Spleen (tissue), 11 donors: Measurements from ENCODE around the gene SLC39A10. TPM values are rescaled to one million over a fixed set of nuclear protein-coding genes. Genes with fewer than 3 reads are reported as not detected.

ENCODE experiments used
- DNase-seq: peaks from one replicate; pipeline ENCODE4 v3.0.0-alpha.2; 2020
- H3K27ac ChIP-seq, 8 donors: fragments of 200-600 bp; sonication (generic) in 7 of 8; 1 replicate in 4 of 8; 2 replicates in 4 of 8; pipeline versions ENCODE4 v1.5.0 to v1.8.0; 2016 to 2021; ENCODE audit warnings: inconsistent platforms in 4 of 8, mild to moderate bottlenecking in 4 of 8, moderate library complexity in 1 of 8
- H3K27me3 ChIP-seq, 7 donors: fragments of 200-600 bp; sonication (generic) in 6 of 7; replicated peaks in 1 of 7; 1 replicate in 4 of 7; 2 replicates in 3 of 7; pipeline versions ENCODE4 v1.5.0 to v1.8.0; 2016 to 2021; ENCODE audit warnings: inconsistent platforms in 3 of 7, mild to moderate bottlenecking in 1 of 7
- H3K36me3 ChIP-seq, 6 donors: fragments of 200-600 bp; sonication (generic) in 5 of 6; 1 replicate in 4 of 6; 2 replicates in 2 of 6; pipeline versions ENCODE4 v1.5.0 to v1.8.0; 2016 to 2021; ENCODE audit warnings: inconsistent platforms in 2 of 6
- H3K4me1 ChIP-seq, 6 donors: fragments of 200-600 bp; sonication (generic) in 5 of 6; 1 replicate in 3 of 6; 2 replicates in 3 of 6; pipeline versions ENCODE4 v1.5.0 to v1.8.0; 2016 to 2021; ENCODE audit warnings: inconsistent platforms in 3 of 6
- H3K4me3 ChIP-seq, 8 donors: fragments of 200-600 bp; sonication (generic) in 7 of 8; 1 replicate in 4 of 8; 2 replicates in 4 of 8; pipeline versions ENCODE4 v1.5.0 to v1.8.0; 2016 to 2021; ENCODE audit warnings: inconsistent platforms in 4 of 8, mild to moderate bottlenecking in 4 of 8, moderate library complexity in 2 of 8
- H3K9me3 ChIP-seq, 8 donors: fragments of 200-600 bp; sonication (generic) in 7 of 8; 1 replicate in 4 of 8; 2 replicates in 4 of 8; pipeline versions ENCODE4 v1.5.0 to v1.8.0; 2016 to 2021; ENCODE audit warnings: inconsistent platforms in 4 of 8
- POLR2A ChIP-seq, 3 donors: fragments of 450-650 bp; IDR thresholded peaks; one replicate each; pipeline ENCODE4 v1.5.1; 2017; ENCODE audit warnings: antibody characterized with exemption in 3 of 3, mild to moderate bottlenecking in 1 of 3
- POLR2AphosphoS5 ChIP-seq, 3 donors: sonication (generic); formaldehyde crosslinking; IDR thresholded peaks; one replicate each; pipeline ENCODE4 v1.5.1; 2017; ENCODE audit warnings: antibody characterized with exemption in 3 of 3
- WGBS, 5 donors: extraction: QIAGEN DNeasy Blood & Tissue Kit in 3 of 5; methylation state at CpG; one replicate each; pipeline versions ENCODE4 v1.1.5 to v1.1.7; 2013 to 2018; 5-methylcytosine and 5-hydroxymethylcytosine counted together
- intact Hi-C: fragments of 100-400 bp; cut with DNase I; formaldehyde crosslinking; loops from one replicate; pipeline ENCODE4 v1.15.0; 2023; ENCODE audit warnings: low total_unique reads
- polyA plus RNA-seq, 3 donors: library from polyadenylated mRNA; stranded (reverse); fragments of 200-250 nt; gene quantifications; one replicate each; pipeline ENCODE4 v1.2.1, GENCODE V29; 2013
- total RNA-seq, 7 donors: library from RNA; depleted of rRNA in 3 of 7; stranded (reverse); fragments of >200 nt in 3 of 7; fragmentation: NEBNext Ultra II Directional in 4 of 7; extraction: Animal tissue kit (Norgen Biotek cat#: 25700) in 4 of 7; gene quantifications; one replicate each; pipeline versions ENCODE4 v1.1.0 to v1.2.1, GENCODE V29; 2016 to 2021
- TF ChIP-seq, protein P1 (sequence below), 11 experiments: fragments of 200-600 bp in 7 of 11; fragments of 450-650 bp in 4 of 11; sonication (generic) in 4 of 11; IDR thresholded peaks in 8 of 11; conservative IDR thresholded peaks in 3 of 11; 1 replicate in 7 of 11; 2 replicates in 4 of 11; pipeline versions ENCODE4 v1.4.0 to v1.8.0; 2016 to 2021; ENCODE audit warnings: antibody characterized with exemption in 11 of 11, inconsistent platforms in 4 of 11, mild to moderate bottlenecking in 1 of 11
- donor health status: healthy with polysubstance abuse.
- donor health status: DM: no; HTN: no; CAD: no; lungs with moderate emphysema.
- donor health status: DM: no; HTN: no; CAD: no.
- donor health status: Bipolar disorder and iron deficiency.
- donor health status: healthy.
- donor health status: DM: no; HTN: no; CAD: no.
- donor health status: DM: yes; HTN: yes; CAD: no.

Gene SLC39A10
- total and polyA plus RNA-seq, 10 donors: 7.9 to 78.1 (median 51.6) TPM

DNA sequence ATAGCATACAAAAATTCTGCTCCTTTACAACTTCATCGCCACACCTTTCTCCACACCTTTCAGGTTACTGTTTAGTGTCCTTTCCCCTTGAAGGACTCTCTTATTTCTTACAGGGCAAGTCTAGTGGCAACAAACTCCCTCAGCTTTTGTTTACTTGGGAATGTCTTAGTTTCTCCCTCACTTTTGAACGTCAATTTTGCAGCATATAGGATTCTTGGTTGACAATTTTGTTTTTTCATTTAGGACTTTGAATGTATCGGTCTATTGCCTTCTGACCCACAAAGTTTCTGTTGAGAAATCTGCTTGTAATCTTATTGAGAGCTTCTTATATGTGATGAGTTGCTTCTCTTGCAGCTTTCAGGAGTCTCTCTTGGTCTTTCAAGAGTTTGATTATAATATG lies 43.5 kb downstream of the SLC39A10 start:
- Histone ChIP-seq H3K4me3 (no peak overlapping the region), H3K9me3 (peaks cover 10 to 54% (median 41%) of the 10 kb centered on the region in 8 donors), H3K27me3 (no peaks in the 10 kb centered on the region), H3K27ac (no peak overlapping the region), H3K4me1 (peaks cover 0 to 6% (median 0%) of the 10 kb centered on the region in 6 donors), H3K36me3 (peaks cover 0 to 38% (median 9%) of the 10 kb centered on the region in 6 donors)
- TF ChIP-seq POLR2AphosphoS5 (IDR thresholded peaks at IDR 0.05): no peak
- no peak for TF ChIP-seq POLR2A (IDR thresholded peaks at IDR 0.05)
- TF ChIP-seq, protein P1, sequence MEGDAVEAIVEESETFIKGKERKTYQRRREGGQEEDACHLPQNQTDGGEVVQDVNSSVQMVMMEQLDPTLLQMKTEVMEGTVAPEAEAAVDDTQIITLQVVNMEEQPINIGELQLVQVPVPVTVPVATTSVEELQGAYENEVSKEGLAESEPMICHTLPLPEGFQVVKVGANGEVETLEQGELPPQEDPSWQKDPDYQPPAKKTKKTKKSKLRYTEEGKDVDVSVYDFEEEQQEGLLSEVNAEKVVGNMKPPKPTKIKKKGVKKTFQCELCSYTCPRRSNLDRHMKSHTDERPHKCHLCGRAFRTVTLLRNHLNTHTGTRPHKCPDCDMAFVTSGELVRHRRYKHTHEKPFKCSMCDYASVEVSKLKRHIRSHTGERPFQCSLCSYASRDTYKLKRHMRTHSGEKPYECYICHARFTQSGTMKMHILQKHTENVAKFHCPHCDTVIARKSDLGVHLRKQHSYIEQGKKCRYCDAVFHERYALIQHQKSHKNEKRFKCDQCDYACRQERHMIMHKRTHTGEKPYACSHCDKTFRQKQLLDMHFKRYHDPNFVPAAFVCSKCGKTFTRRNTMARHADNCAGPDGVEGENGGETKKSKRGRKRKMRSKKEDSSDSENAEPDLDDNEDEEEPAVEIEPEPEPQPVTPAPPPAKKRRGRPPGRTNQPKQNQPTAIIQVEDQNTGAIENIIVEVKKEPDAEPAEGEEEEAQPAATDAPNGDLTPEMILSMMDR (IDR thresholded peaks at IDR 0.05 in 8 of 11, conservative IDR thresholded peaks at IDR 0.05 in 3 of 11): no peak
- 66 to 94% (median 89%) methylated on average over 3 of the region's 3 CpGs for WGBS, 5 donors
- DNase-seq: no peak
- intact Hi-C loops: no loop called here

DNA sequence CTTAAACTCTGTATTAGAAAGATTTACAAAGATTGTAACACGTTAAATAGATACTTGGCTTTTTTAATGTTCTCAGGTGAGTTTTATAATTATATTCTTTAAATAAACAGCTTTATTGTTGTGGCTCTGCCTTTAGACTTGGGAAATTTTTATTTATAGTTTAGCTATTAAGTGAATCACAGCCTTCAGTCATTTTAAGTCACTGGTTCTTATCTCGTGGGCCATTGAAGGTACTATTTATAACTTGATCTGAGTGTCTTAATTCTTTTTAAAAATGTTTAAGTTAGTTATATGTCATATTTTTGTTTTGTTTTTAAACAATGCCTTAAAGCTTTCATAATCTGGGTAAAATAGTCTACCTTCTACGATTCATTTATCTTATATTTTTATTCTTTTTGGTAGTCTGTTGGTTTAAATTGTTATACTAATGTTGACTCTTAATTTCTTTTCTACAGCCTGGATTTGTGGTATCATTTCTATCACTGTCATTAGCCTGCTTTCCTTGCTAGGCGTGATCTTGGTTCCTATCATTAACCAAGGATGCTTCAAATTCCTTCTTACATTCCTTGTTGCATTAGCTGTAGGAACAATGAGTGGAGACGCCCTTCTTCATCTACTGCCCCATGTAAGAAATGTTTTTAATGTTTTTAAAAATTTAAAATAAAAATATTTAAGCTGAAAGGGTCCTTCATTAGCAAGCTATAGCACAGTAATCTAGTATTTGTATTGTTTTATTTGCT lies 49.3 kb downstream of the SLC39A10 start:
- DNase-seq: no peak
- H3K36me3 ChIP-seq: peaks cover 0 to 65% (median 21%) of the 10 kb centered on the region in 6 donors
- intact Hi-C loops: no loop called here
- WGBS, 5 donors: 88 to 94% (median 90%) methylated on average over 5 of the region's 5 CpGs
- no peak overlapping the region for H3K27ac ChIP-seq
- peaks cover 0 to 7% (median 6%) of the 10 kb centered on the region in 8 donors for H3K9me3 ChIP-seq
- H3K27me3 ChIP-seq: no peaks in the 10 kb centered on the region
- no peaks in the 10 kb centered on the region for H3K4me1 ChIP-seq
- no peak overlapping the region for H3K4me3 ChIP-seq
- TF ChIP-seq, protein P1 (IDR thresholded peaks at IDR 0.05 in 8 of 11, conservative IDR thresholded peaks at IDR 0.05 in 3 of 11): no peak
- no peak for TF ChIP-seq POLR2AphosphoS5 (IDR thresholded peaks at IDR 0.05)
- TF ChIP-seq POLR2A (IDR thresholded peaks at IDR 0.05): no peak

DNA sequence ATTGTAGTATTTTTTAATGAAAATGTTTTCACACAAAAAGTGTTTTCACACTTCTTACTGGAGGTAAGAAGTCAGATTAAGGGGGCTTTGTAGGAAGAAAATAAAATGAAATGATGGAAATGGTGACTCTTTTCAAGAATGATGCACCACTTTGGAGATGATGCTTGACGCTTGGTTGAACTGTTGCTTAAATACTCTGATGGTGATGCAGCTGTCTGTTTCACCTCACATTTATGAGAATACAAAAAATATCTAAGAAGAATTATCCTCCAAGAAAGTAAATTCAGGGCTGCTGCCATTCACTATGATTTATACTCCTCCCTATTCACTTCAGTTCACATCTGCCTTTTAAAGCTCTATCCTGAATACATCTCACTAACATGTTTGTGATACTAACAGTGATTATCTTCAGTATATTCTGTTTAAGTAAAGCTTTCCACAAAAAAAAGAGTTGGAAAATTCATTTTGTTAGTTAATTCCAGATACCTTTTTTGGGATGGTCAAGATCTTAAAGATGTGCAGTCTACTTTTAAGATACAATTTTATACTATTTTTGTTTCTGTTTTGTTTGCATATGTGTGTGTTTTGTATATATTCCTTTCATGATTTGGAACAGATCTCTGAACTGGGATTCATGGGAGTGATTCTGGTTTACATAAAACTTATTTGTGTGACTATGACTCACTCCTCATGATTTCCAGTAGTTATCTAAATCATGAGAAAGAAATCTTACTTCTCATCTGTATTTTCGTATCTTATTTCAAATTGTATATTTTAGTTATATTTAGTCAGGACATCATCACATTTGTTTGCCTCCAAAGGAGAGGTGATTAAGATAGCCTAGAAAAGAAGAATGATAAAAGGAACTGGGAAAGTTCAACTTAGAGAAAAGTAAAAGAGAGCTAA lies 53.1 kb downstream of the SLC39A10 start:
- intact Hi-C loops: no loop called here
- H3K27ac ChIP-seq: no peak overlapping the region
- H3K4me1 ChIP-seq: no peaks in the 10 kb centered on the region
- H3K36me3 ChIP-seq: peaks cover 0 to 80% (median 40%) of the 10 kb centered on the region in 6 donors
- WGBS, 5 donors: 89 to 100% (median 98%) methylated on average over 2 of the region's 2 CpGs
- H3K27me3 ChIP-seq: no peaks in the 10 kb centered on the region
- TF ChIP-seq, protein P1 (IDR thresholded peaks at IDR 0.05 in 8 of 11, conservative IDR thresholded peaks at IDR 0.05 in 3 of 11): no peak
- TF ChIP-seq POLR2AphosphoS5 (IDR thresholded peaks at IDR 0.05): no peak
- H3K4me3 ChIP-seq: no peak overlapping the region
- no peaks in the 10 kb centered on the region for H3K9me3 ChIP-seq
- no peak for DNase-seq

DNA sequence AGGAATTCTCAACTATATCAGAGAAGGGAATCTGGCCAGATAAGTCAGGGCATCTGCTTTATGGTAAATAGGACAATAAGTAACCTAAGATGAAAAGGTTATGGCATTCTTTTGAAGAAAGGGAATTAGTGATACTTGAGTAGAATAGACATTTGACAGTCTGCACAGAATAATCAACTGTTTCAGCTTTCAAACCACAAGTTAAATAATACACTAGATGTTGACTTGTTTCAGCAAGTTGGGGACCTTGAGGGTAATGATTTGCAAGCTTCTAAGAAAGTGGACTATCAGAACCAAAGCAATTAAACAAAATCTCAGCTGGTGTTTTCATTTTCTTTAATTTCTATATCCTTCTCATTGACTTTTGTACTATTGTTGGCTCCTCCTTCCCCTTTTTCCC lies 54.5 kb downstream of the SLC39A10 start:
- H3K4me1 ChIP-seq: no peaks in the 10 kb centered on the region
- no peaks in the 10 kb centered on the region for H3K27me3 ChIP-seq
- DNase-seq: no peak
- H3K27ac ChIP-seq: no peak overlapping the region
- intact Hi-C loops: no loop called here
- TF ChIP-seq POLR2AphosphoS5 (IDR thresholded peaks at IDR 0.05): no peak
- no peak for TF ChIP-seq POLR2A (IDR thresholded peaks at IDR 0.05)
- TF ChIP-seq, protein P1 (IDR thresholded peaks at IDR 0.05 in 8 of 11, conservative IDR thresholded peaks at IDR 0.05 in 3 of 11): no peak
- H3K36me3 ChIP-seq: peaks cover 0 to 91% (median 48%) of the 10 kb centered on the region in 6 donors
- no peak overlapping the region for H3K4me3 ChIP-seq
- H3K9me3 ChIP-seq: no peaks in the 10 kb centered on the region
